Activated CD8-positive, alpha-beta T cell treated with anti-CD3 and anti-CD28 coated beads for 36 hours (primary cell): ENCODE measurements around the gene APOA5. TPM values are rescaled to one million over a fixed set of nuclear protein-coding genes. Genes with fewer than 3 reads are reported as not detected.
A peak's percentile ranks its signal among the peaks of the same experiment; 100 is the strongest.
"Not testable (repeated sequence)": the region's sequence is repeated elsewhere in the genome, so short reads cannot be mapped to it uniquely, and the experiment has no call there.

ENCODE experiments used
- ATAC-seq: fragments of 200-7000 bp; cut with Tn5 transposase; one replicate; pipeline ENCODE4 v1.10.0; 2021; ENCODE audit warnings: mild to moderate bottlenecking, moderate library complexity
- CTCF ChIA-PET: fragments of 350-600 bp; sonication (Branson Sonifier 250); formaldehyde crosslinking; loops from one replicate; lab custom pipeline; 2021; ENCODE audit warnings: antibody characterized with exemption; lab: Charles Lee
- POLR2A ChIA-PET: fragments of 350-600 bp; sonication (Branson Sonifier 250); formaldehyde crosslinking; loops from one replicate; lab custom pipeline; 2021; ENCODE audit warnings: antibody characterized with exemption; lab: Charles Lee
- DNase-seq: peaks from one replicate; pipeline ENCODE4 v3.0.0-alpha.2; 2020
- H3K27ac Mint-ChIP-seq: one replicate; pipeline ENCODE4 v1.8.0; 2021; ENCODE audit warnings: mild to moderate bottlenecking, mixed read lengths
- H3K27me3 Mint-ChIP-seq: one replicate; pipeline ENCODE4 v1.8.0; 2021; ENCODE audit warnings: mixed read lengths
- H3K36me3 Mint-ChIP-seq: one replicate; pipeline ENCODE4 v1.8.0; 2021; ENCODE audit warnings: low read depth, mixed read lengths
- H3K4me1 Mint-ChIP-seq: one replicate; pipeline ENCODE4 v1.8.0; 2021; ENCODE audit warnings: low read depth, mixed read lengths
- H3K4me3 Mint-ChIP-seq: one replicate; pipeline ENCODE4 v1.8.0; 2021; ENCODE audit warnings: mild to moderate bottlenecking, moderate library complexity, mixed read lengths
- H3K9me3 Mint-ChIP-seq: one replicate; pipeline ENCODE4 v1.8.0; 2021; ENCODE audit warnings: mixed read lengths
- CTCF ChIP-seq: fragments of 200-600 bp; IDR thresholded peaks from one replicate; pipeline ENCODE4 v1.8.0; 2022; ENCODE audit warnings: antibody characterized with exemption, mild to moderate bottlenecking
- intact Hi-C: fragments of 100-400 bp; cut with micrococcal nuclease; formaldehyde crosslinking; loops from one replicate; pipeline ENCODE4 v1.10.0; 2022
- total RNA-seq, 2 experiments: library from RNA; stranded (reverse); gene quantifications; one replicate each; pipeline ENCODE4 v1.2.3, GENCODE V29; 2021

The APOA5 gene
- total RNA-seq, 2 experiments from 2014 or later = not detected

GRCh38 chr11:116837231-116838091, 45.8 kb upstream of the APOA5 start, which contains the start of gene APOA1:
Gene APOA1, minus strand, starts transcription at chr11:116837622. Its CDS starts 235 bp downstream, at chr11:116837387.
- no peak for DNase-seq
- Mint-ChIP-seq H3K9me3 (no peaks in the 10 kb centered on the region), H3K27ac (no peak within 1 kb of the TSS), H3K36me3 (no peaks in the 10 kb centered on the region), H3K4me3 (no peak within 1 kb of the TSS), H3K27me3 (no peaks in the 10 kb centered on the region), H3K4me1 (peaks cover 4% of the 10 kb centered on the region)
- intact Hi-C loops = loop anchor here (5.0 kb wide), 1 partner anchor 45 kb away; the partner anchor contains the start of gene APOA5
- POLR2A ChIA-PET = interaction anchor here (0.6 to 2.1 kb wide), 5 partner anchors 15 to 64 kb away, joined by 3 to 17 read pairs (median 3); partner anchors contain the start of gene BUD13
- TF ChIP-seq CTCF = no peak
- CTCF ChIA-PET = interaction anchor here (1.0 to 4.3 kb wide), 8 partner anchors 15 to 308 kb away, joined by 3 to 167 read pairs (median 9); partner anchors contain the start of genes APOA5 and ZPR1
- ATAC-seq = no peak

GRCh38 chr11:116836632-116836991, 44.9 kb upstream of the APOA5 start:
- H3K4me1 Mint-ChIP-seq = peaks cover 4% of the 10 kb centered on the region
- H3K36me3 Mint-ChIP-seq = no peaks in the 10 kb centered on the region
- no peak overlapping the region for H3K4me3 Mint-ChIP-seq
- ATAC-seq (no peak), DNase-seq (no peak)
- no peak overlapping the region for H3K27ac Mint-ChIP-seq
- H3K9me3 Mint-ChIP-seq = no peaks in the 10 kb centered on the region
- CTCF ChIA-PET = interaction anchor here (1.0 to 4.3 kb wide), 36 partner anchors 9 to 391 kb away, joined by 3 to 167 read pairs (median 6); partner anchors contain the start of genes APOA4, APOA5 and ZPR1
- POLR2A ChIA-PET = interaction anchor here (1.0 to 2.1 kb wide), 7 partner anchors 10 to 65 kb away, joined by 3 to 17 read pairs (median 3); partner anchors contain the start of gene BUD13
- intact Hi-C loops = loop anchor here (5.0 kb wide), 1 partner anchor 44 kb away; the partner anchor contains the start of gene APOA5
- no peak for TF ChIP-seq CTCF
- H3K27me3 Mint-ChIP-seq = no peaks in the 10 kb centered on the region

GRCh38 chr11:116835791-116836631, 44.3 kb upstream of the APOA5 start:
- Mint-ChIP-seq H3K36me3 (no peaks in the 10 kb centered on the region), H3K4me3 (peak overlapping the region; percentile 72), H3K27me3 (no peaks in the 10 kb centered on the region), H3K4me1 (peaks cover 4% of the 10 kb centered on the region), H3K9me3 (no peaks in the 10 kb centered on the region), H3K27ac (peak overlapping the region; percentile 34)
- DNase-seq = peak; percentile 89
- ATAC-seq = peak; percentile 97
- ChIA-PET CTCF (interaction anchor here (0.6 to 4.3 kb wide), 55 partner anchors 9 to 1724 kb away, joined by 3 to 167 read pairs (median 5); partner anchors contain the start of genes APOA4, APOA5, BUD13 and ZPR1), POLR2A (interaction anchor here (0.7 to 2.1 kb wide), 15 partner anchors 10 to 337 kb away, joined by 3 to 17 read pairs (median 3); partner anchors contain the start of genes BUD13 and ZPR1)
- peak; percentile 65 for TF ChIP-seq CTCF
- intact Hi-C loops = loop anchor here (5.0 kb wide), 1 partner anchor 44 kb away; the partner anchor contains the start of gene APOA5

- H3K27me3 Mint-ChIP-seq = no peaks in the 10 kb centered on the region
- DNase-seq = peak; percentile 7
- TF ChIP-seq CTCF = no peak
- ATAC-seq = no peak
- no peak overlapping the region for H3K27ac Mint-ChIP-seq
- no peaks in the 10 kb centered on the region for H3K9me3 Mint-ChIP-seq
- ChIA-PET POLR2A (interaction anchor here (0.7 to 2.1 kb wide), 12 partner anchors 10 to 338 kb away, joined by 3 to 17 read pairs (median 3); partner anchors contain the start of genes BUD13 and ZPR1), CTCF (interaction anchor here (0.6 to 4.3 kb wide), 54 partner anchors 8 to 1724 kb away, joined by 3 to 167 read pairs (median 5); partner anchors contain the start of genes APOA4, APOA5, BUD13 and ZPR1)
- intact Hi-C loops = loop anchor here (5.0 kb wide), 1 partner anchor 43 kb away; the partner anchor contains the start of gene APOA5
- H3K4me1 Mint-ChIP-seq = peaks cover 4% of the 10 kb centered on the region
- H3K4me3 Mint-ChIP-seq = peak overlapping the region; percentile 72
- no peaks in the 10 kb centered on the region for H3K36me3 Mint-ChIP-seq
Measured at GRCh38 chr11:116835042-116835772, 43.5 kb upstream of the APOA5 start.

GRCh38 chr11:116834535-116835041, 42.9 kb upstream of the APOA5 start:
- POLR2A ChIA-PET = interaction anchor here (1.8 kb wide), 1 partner anchor 63 kb away, joined by 7 read pairs; no protein-coding TSS in a partner anchor
- intact Hi-C loops = loop anchor here (5.0 kb wide), 1 partner anchor 42 kb away; the partner anchor contains the start of gene APOA5
- not testable (repeated sequence) for H3K27ac Mint-ChIP-seq, ATAC-seq, H3K36me3 Mint-ChIP-seq, H3K27me3 Mint-ChIP-seq, DNase-seq, H3K9me3 Mint-ChIP-seq, H3K4me1 Mint-ChIP-seq
- peak overlapping the region; percentile 72 for H3K4me3 Mint-ChIP-seq
- CTCF ChIA-PET = interaction anchor here (1.8 to 4.3 kb wide), 5 partner anchors 18 to 392 kb away, joined by 5 to 167 read pairs (median 14); partner anchors contain the start of genes APOA5 and ZPR1
